NCI-H526 (cell line): ENCODE data around the gene NAPSA.
"Not testable (repeated sequence)": the region's sequence is repeated elsewhere in the genome, so short reads cannot be mapped to it uniquely, and the experiment has no call there.

Source experiments
- DNase-seq, 2 experiments: peaks; one replicate each; lab custom pipeline; 2025; lab: John Stamatoyannopoulos, UW

Gene NAPSA

DNA sequence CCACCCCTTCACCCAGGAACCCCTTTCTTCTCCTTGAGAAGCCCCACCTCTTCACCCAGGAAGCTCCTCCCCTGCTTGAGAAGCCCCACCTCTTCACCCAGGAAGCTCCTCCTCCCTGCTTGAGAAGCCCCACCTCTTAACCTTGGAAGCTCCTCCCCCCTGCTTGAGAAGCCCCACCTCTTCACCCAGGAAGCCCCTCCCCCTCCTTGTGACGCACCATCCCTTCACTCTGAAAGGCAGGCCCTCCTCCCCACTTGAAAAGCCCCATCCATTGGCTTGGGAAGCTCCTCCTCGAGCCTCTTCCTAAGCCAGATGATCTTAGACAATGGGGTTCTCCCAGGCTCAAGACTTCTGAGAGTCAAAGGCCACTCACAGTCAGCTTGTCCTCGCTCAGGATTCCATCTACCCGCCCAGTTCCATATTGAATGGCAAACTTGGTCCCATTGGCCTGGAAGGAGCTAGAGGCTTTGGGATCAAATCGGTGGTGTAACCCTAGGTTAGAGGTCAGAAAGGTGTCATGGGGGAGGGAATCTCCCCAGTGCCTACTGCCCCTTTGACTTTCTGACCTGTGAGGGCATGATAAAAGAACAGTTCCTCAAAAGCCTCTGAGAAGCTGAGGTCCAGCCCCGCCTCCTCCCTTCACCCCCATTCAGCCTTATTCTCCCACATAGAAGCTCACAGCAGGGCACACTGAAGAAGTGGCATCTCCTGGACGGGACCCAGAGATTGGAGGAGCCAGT, 4.0 kb downstream of the NAPSA start:
- DNase-seq = no peak

DNA sequence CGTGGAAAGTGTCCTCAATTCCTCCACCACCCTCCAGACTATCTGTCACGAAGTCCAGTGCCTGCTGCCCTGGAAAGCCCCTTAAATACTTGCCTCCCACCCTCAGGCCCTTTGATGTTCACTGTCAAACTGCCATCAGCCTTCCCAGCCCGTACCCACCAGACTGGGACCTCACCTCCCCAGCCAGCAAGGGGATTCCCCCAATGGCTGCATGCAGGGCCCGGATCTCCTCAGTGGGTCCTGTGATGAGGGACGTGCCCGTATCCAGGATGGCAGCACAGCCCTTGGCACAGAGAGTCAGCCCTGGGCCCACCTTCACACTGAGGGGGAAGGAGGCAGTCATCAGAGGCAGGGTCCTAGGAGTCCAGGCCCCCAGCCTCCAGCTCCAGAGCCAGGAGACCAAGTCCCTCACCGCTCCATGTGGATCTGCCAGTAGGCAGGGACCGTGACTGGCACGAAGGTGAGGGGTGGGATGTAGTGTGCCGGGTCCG, 6.1 kb downstream of the NAPSA start:
- no peak for DNase-seq

GRCh38 chr19:50358483-50359327, 6.7 kb downstream of the NAPSA start:
- no peak for DNase-seq

DNA sequence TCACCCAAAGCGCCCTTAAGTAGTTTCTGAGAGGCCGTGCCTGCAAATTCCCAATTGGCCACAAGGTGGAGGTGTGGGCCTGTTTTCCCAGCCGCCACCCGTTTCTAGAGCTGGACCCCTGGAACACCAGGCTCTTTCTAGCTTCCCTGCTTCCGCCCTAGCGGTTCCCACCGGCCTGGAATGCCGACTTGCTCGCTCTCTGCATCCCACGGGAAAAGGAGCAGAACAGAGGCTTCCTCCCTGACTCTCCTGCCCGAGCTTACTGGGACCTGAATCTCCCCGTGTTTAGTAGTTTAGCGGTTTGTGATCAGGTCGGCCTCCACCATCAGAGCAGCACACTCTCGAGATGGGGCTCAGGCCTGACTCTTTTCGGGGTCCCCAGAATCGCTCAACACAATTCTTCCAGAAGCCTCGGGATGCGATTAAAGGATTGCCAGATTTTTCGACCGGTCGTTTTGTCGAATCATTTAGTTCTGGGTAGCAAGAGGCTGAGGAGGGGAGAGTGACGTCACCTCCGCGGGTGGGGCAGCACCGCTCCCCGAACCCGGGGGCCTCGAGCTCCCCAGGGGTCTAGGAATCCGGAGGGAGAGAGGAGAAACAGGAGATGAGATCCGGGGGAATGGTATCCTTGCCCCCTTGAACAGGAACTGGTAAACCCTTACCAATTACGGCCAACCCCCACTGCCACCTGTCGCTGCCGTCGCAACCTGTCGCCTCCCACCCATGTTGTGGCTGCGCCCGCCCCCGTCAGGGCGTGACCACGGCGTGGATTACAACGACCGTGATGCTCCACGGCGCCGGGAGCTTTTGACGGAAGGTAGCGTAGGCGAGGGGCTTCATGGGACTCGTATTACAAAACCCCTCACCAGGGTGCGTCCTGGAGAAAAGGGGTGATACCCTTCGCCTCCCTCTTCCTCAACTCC, 8.0 kb downstream of the NAPSA start:
- peak; percentile 56 to 81 for DNase-seq

DNA sequence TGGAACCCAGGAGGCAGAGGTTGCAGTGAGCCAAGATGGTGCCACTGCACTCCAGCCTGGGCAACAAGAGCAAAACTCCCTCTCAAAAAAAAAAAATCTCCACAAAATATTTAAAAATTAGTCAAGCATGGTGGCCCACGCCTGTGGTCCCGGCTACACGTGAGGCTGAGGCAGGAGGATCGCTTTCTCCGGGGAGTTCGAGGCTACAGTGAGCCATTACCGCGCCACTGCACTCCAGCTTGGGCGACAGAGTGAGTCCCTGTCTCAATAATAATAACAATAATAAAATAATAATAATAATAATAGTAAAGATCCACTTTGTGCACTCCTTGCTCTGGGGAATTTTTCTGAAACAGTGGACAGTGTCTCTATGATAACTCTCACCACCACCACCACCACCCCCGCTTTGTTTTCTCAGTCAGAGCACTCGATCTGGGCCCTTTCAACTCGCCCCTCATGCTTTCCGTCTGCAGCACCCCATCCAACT, 8.7 kb downstream of the NAPSA start:
- DNase-seq = no peak

DNA sequence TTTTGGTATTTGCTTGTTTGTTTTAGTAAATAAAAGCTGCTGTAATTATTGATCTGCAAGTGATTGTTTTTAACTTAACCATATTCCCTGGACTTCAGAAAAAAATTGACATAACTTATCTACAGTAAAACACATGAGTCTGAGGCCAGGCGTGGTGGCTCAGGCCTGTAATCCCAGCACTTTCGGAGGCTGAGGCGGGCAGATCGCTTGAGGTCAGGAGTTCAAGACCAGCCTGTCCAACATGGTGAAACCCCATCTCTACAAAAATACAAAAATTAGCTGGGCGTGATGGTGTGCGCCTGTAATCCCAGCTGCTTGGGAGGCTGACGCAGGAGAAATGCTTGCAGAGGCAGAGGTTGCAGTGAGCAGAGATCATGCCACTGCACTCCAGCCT, 12.0 kb downstream of the NAPSA start:
- DNase-seq = not testable (repeated sequence)

GRCh38 chr19:50352242-50352641, 13.2 kb downstream of the NAPSA start:
- no peak for DNase-seq

DNA sequence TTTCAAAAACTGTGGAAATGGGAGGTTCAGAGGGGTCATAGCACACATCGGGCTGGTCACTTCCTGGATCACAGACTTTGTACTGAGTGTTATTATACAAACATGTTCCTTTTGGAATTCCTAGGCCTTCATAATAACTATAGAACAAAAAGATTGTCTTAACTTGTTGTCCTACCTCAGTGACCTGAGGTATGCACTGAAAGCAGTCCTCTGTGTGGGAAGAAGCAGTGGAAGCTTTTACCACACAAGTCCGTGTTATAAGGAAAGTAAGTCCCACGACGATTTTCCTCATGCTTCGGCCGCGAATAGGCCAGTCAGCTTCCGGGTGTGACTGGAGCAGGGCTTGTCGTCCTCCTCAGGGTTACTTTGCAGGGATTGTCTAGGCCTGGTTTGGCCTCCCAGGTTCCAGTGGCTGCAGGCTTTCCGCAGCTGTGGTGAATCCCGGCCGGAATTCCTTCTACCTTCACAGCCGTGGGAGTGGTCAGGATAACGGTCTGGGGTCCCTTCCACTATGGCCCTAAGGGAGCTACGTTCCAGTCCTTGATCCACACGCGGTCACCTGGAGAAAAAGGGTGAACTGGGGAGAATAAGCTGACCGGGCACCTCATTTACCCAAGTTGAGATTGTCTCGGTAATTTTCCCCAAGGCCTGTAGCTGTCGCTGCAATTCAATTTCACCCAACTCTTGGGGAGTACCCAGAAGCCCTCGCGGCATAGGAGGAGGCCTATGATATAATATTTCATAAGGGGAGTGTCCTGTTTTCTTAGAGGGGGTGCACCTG, 16.0 kb downstream of the NAPSA start:
- DNase-seq = no peak

- DNase-seq = not testable (repeated sequence)
Observed at GRCh38 chr19:50347089-50347581, 18.3 kb downstream of the NAPSA start.

DNA sequence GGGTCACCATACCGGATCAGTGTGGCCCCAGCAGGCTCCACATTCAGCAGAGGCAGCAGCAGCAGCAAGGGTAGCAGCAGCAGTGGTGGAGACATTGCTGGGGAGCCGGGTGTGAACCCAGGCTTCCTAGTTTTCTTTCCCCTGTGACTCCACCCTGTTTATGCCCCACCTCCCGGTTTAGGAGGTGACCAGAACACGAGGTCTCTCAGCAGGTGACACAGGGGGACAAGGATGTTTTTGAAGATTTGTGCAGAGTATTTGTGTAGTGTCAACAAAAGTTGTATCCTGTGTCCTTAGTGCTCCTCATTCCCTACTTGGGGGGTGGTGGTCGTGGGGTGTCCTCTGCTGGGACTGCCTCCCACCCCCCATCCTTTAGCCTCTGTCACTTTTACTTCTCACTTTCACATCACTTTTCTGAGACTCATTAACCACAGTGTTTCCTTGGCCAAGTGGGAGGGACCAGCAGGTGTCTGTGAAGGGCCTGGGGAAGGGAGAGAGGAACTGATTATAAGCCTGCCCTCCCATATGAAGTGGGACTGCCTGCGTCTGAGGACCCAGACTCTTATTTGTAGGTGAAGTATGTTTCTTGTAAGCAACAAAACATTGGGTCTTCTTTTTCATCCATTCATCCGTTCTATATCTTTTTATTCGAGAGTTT, 20.6 kb downstream of the NAPSA start:
- DNase-seq = no peak

DNA sequence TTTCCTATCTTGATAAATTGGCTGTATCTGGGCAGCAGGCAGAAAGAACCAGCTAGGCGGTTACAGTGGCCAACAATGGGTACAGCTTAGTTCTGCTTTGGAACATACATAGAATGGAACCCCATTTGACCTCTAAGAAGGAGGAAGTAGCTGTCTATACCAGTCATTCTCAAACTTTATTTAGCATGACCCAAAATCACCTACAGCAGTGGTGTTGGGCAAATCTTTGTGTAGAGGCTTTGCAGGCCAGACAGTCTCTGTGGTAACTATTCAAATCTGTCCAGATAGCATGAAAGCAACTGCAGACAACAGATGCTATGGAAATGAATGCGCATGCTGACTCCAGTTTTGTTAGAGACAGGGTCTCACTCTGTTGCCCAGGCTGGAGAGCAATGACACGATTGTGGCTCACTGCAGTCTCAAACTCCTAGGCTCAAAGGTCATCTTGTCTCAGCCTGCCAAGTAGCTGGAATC, 24.3 kb downstream of the NAPSA start:
- no peak for DNase-seq

GRCh38 chr19:50340331-50340730, 25.1 kb downstream of the NAPSA start:
- DNase-seq = no peak

DNA sequence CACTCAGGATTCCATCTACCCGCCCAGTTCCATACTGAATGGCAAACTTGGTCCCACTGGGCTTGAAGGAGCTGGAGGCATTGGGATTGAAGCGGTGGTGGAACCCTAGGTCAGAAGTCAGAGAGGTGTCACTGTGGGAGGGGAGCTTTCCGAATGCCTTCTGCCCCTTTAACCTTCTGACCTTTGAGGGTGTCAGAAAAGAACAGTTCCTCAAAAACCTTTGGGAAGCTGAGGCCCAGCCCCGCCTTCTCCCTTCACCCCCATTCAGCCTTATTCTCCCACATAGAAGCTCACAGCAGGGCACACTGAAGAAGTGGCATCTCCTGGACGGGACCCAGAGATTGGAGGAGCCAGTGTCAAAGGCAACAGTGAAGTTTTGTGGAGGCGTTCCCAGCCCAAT, 28.4 kb downstream of the NAPSA start:
- DNase-seq = not testable (repeated sequence)

DNA sequence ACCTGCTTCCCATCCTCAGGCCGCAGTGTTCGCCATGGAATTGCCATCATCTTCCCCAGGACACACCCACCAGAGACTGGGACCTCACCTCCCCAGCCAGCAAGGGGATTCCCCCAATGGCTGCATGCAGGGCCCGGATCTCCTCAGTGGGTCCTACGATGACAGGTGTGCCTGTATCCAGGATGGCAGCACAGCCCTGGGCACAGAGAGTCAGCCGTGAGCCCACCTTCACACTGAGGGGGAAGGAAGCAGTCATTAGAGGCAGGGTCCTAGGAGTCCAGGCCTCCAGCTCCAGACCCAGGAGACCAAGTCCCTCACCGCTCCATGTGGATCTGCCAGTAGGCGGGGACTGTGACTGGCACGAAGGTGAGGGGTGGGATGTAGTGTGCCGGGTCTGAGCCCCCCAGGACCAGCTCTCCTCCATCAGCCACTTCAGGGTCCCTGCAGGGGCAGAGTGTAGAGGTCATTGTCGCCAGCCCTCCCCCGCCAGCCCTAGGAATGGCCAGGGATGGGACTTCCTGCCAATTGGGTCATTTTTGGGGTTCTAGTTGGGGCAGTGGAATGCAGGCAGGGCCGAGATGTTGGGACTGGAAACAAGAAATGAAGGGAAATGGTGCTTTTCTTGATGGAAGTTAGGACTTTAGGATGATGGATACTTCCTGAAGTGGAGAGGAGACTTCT, 30.6 kb downstream of the NAPSA start:
- no peak for DNase-seq

GRCh38 chr19:50333737-50334617, 31.5 kb downstream of the NAPSA start:
- peak in 1 of 2 experiments; percentile 86 for DNase-seq

GRCh38 chr19:50333235-50333736, 32.2 kb downstream of the NAPSA start:
- peak; percentile 93 to 94 for DNase-seq

- DNase-seq = no peak
Observed at GRCh38 chr19:50332244-50333038, 33.0 kb downstream of the NAPSA start.

- DNase-seq = no peak
Observed at GRCh38 chr19:50331994-50332243, 33.5 kb downstream of the NAPSA start.
